GM19240 (cell line): Measurements from ENCODE around the gene THRB.

ENCODE experiments used
- DNase-seq: peaks from one replicate; pipeline ENCODE4 v3.0.0; 2011; ENCODE audit warnings: low spot score; ENCODE audit not compliant: insufficient read length

THRB gene

GRCh38 chr3:24490151-24490550 is 4.5 kb downstream of the THRB start:
- no peak for DNase-seq

GRCh38 chr3:24487325-24488262 is 7.1 kb downstream of the THRB start:
- no peak for DNase-seq

- DNase-seq: no peak
Measured at GRCh38 chr3:24485511-24485910, 9.1 kb downstream of the THRB start.

- no peak for DNase-seq
Measured at GRCh38 chr3:24483873-24484272, 10.8 kb downstream of the THRB start.

- no peak for DNase-seq
Measured at GRCh38 chr3:24482096-24482705, 12.4 kb downstream of the THRB start.

- DNase-seq: no peak
Measured at GRCh38 chr3:24481193-24481592, 13.5 kb downstream of the THRB start.

- DNase-seq: no peak
Measured at GRCh38 chr3:24480497-24480896, 14.2 kb downstream of the THRB start.

- no peak for DNase-seq
Measured at GRCh38 chr3:24479816-24480215, 14.8 kb downstream of the THRB start.

- no peak for DNase-seq
Measured at GRCh38 chr3:24476871-24477656, 17.6 kb downstream of the THRB start.

- DNase-seq: no peak
Measured at GRCh38 chr3:24475925-24476324, 18.7 kb downstream of the THRB start.

GRCh38 chr3:24474862-24475261 is 19.8 kb downstream of the THRB start:
- DNase-seq: no peak

GRCh38 chr3:24472358-24472757 is 22.3 kb downstream of the THRB start:
- no peak for DNase-seq

- no peak for DNase-seq
Measured at GRCh38 chr3:24471486-24471885, 23.2 kb downstream of the THRB start.

GRCh38 chr3:24470277-24470676 is 24.4 kb downstream of the THRB start:
- DNase-seq: no peak

GRCh38 chr3:24464389-24464788 is 30.3 kb downstream of the THRB start:
- no peak for DNase-seq

GRCh38 chr3:24462737-24463136 is 31.9 kb downstream of the THRB start:
- DNase-seq: no peak

GRCh38 chr3:24460974-24461373 is 33.7 kb downstream of the THRB start:
- DNase-seq: no peak

- DNase-seq: no peak
Measured at GRCh38 chr3:24457719-24458118, 36.9 kb downstream of the THRB start.

- DNase-seq: no peak
Measured at GRCh38 chr3:24454856-24455255, 39.8 kb downstream of the THRB start.

- no peak for DNase-seq
Measured at GRCh38 chr3:24454393-24454792, 40.3 kb downstream of the THRB start.

- no peak for DNase-seq
Measured at GRCh38 chr3:24451461-24452099, 43.1 kb downstream of the THRB start.
